PFSK-1 (cell line): ENCODE data around the gene EEF2.

ENCODE experiments used
- FOXP2 ChIP-seq: optimal IDR thresholded peaks from 2 replicates; pipeline ENCODE3; 2011; ENCODE audit warnings: borderline replicate concordance, control low read depth, inconsistent platforms; ENCODE audit not compliant: insufficient read depth; ENCODE audit errors: extremely low read length, extremely low read depth
- POLR2AphosphoS5 ChIP-seq: IDR thresholded peaks from 2 replicates; pipeline ENCODE4 v1.6.1; 2012; ENCODE audit warnings: low read depth, mild to moderate bottlenecking, control low read depth, low read length, moderate library complexity
- SIN3A ChIP-seq: IDR thresholded peaks from 2 replicates; pipeline ENCODE4 v1.6.1; 2012; ENCODE audit warnings: mild to moderate bottlenecking, low read length, moderate library complexity, borderline replicate concordance; ENCODE audit not compliant: insufficient read depth
- TAF1 ChIP-seq: IDR thresholded peaks from 2 replicates; pipeline ENCODE4 v1.6.1; 2012; ENCODE audit warnings: low read length, control low read depth, borderline replicate concordance; ENCODE audit not compliant: insufficient read depth
- TF ChIP-seq, protein P1 (sequence below), 2 experiments: IDR thresholded peaks; 2 replicates each; pipeline versions ENCODE4 v1.6.1 to v1.8.0; 2011 to 2012; ENCODE audit warnings: low read depth in 2 of 2, low read length in 2 of 2, control low read depth in 1 of 2, inconsistent platforms in 1 of 2, mild to moderate bottlenecking in 1 of 2, moderate library complexity in 1 of 2; ENCODE audit not compliant: insufficient read depth in 1 of 2

Gene EEF2

GRCh38 chr19:4015705-4016402 is 30.6 kb upstream of the EEF2 start:
- TF ChIP-seq TAF1 (no peak), POLR2AphosphoS5 (no peak), FOXP2 (no peak), SIN3A (no peak)
- TF ChIP-seq, protein P1, sequence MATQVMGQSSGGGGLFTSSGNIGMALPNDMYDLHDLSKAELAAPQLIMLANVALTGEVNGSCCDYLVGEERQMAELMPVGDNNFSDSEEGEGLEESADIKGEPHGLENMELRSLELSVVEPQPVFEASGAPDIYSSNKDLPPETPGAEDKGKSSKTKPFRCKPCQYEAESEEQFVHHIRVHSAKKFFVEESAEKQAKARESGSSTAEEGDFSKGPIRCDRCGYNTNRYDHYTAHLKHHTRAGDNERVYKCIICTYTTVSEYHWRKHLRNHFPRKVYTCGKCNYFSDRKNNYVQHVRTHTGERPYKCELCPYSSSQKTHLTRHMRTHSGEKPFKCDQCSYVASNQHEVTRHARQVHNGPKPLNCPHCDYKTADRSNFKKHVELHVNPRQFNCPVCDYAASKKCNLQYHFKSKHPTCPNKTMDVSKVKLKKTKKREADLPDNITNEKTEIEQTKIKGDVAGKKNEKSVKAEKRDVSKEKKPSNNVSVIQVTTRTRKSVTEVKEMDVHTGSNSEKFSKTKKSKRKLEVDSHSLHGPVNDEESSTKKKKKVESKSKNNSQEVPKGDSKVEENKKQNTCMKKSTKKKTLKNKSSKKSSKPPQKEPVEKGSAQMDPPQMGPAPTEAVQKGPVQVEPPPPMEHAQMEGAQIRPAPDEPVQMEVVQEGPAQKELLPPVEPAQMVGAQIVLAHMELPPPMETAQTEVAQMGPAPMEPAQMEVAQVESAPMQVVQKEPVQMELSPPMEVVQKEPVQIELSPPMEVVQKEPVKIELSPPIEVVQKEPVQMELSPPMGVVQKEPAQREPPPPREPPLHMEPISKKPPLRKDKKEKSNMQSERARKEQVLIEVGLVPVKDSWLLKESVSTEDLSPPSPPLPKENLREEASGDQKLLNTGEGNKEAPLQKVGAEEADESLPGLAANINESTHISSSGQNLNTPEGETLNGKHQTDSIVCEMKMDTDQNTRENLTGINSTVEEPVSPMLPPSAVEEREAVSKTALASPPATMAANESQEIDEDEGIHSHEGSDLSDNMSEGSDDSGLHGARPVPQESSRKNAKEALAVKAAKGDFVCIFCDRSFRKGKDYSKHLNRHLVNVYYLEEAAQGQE (IDR thresholded peaks at IDR 0.05; ENCODE audit: insufficient read depth in 1 of 2, low read depth in 2 of 2, low read length in 2 of 2) = no peak

- TF ChIP-seq, protein P1 (IDR thresholded peaks at IDR 0.05; ENCODE audit: insufficient read depth in 1 of 2, low read depth in 2 of 2, low read length in 2 of 2) = no peak
- TF ChIP-seq TAF1 = no peak
- no peak for TF ChIP-seq POLR2AphosphoS5
- TF ChIP-seq SIN3A = no peak
- no peak for TF ChIP-seq FOXP2
Measured at GRCh38 chr19:4014541-4015491, 29.6 kb upstream of the EEF2 start.

GRCh38 chr19:4013886-4014540 is 28.8 kb upstream of the EEF2 start:
- TF ChIP-seq TAF1 (no peak), SIN3A (no peak), POLR2AphosphoS5 (no peak), FOXP2 (no peak)
- TF ChIP-seq, protein P1 (IDR thresholded peaks at IDR 0.05; ENCODE audit: insufficient read depth in 1 of 2, low read depth in 2 of 2, low read length in 2 of 2) = no peak

GRCh38 chr19:4012975-4013634 is 27.8 kb upstream of the EEF2 start:
- TF ChIP-seq, protein P1 (IDR thresholded peaks at IDR 0.05; ENCODE audit: insufficient read depth in 1 of 2, low read depth in 2 of 2, low read length in 2 of 2) = no peak
- TF ChIP-seq TAF1 (no peak), POLR2AphosphoS5 (no peak), FOXP2 (no peak), SIN3A (no peak)
